Measurements from ENCODE around the gene NDUFB1. TPM values are rescaled to one million over a fixed set of nuclear protein-coding genes. Genes with fewer than 3 reads are reported as not detected.

The NDUFB1 gene
- 85.2 TPM for total RNA-seq (ENCODE audit: unreplicated experiment)
- long read RNA-seq, transcript NDUFB1-201 (3 exons, 528 nt), result major isoform, 40 of 41 reads
- long read RNA-seq, partial matches to known transcripts, result 0 of 41 reads
- long read RNA-seq, other reads (novel, unspliced or antisense), result 0 of 41 reads

GRCh38 chr14:92121670-92122350 lies at the start of gene NDUFB1, which contains the start of gene CPSF2:
Gene NDUFB1 (minus strand): TSS chr14:92121706. CDS start chr14:92117637, 4,069 bp downstream.
Gene CPSF2 (plus strand): TSS chr14:92121969. CDS start chr14:92130985, 9,016 bp downstream.
- DNase-seq, result peak; percentile 88
- peak; percentile 14 for TF ChIP-seq CTCF (IDR thresholded peaks at IDR 0.05; ENCODE audit: partially characterized antibody, unreplicated experiment)
- H3K4me3 Mint-ChIP-seq (ENCODE audit: unreplicated experiment), result peak within 1 kb of the TSS; percentile 99
- H3K27ac Mint-ChIP-seq (ENCODE audit: unreplicated experiment), result peak within 1 kb of the TSS; percentile 100
- peaks cover 2% of the 10 kb centered on the region for H3K9me3 Mint-ChIP-seq (ENCODE audit: unreplicated experiment)
- H3K4me1 Mint-ChIP-seq (ENCODE audit: low read depth, unreplicated experiment), result peaks cover 5% of the 10 kb centered on the region
- H3K27me3 Mint-ChIP-seq (ENCODE audit: unreplicated experiment), result peaks cover 8% of the 10 kb centered on the region
- H3K36me3 Mint-ChIP-seq (ENCODE audit: unreplicated experiment), result no peaks in the 10 kb centered on the region

GRCh38 chr14:92164958-92165357 lies 43.5 kb upstream of the NDUFB1 start:
- DNase-seq, result no peak
- Mint-ChIP-seq H3K4me1 (ENCODE audit: low read depth, unreplicated experiment) (no peaks in the 10 kb centered on the region), H3K4me3 (ENCODE audit: unreplicated experiment) (no peak overlapping the region), H3K9me3 (ENCODE audit: unreplicated experiment) (no peaks in the 10 kb centered on the region), H3K36me3 (ENCODE audit: unreplicated experiment) (peaks cover 17% of the 10 kb centered on the region), H3K27ac (ENCODE audit: unreplicated experiment) (no peak overlapping the region), H3K27me3 (ENCODE audit: unreplicated experiment) (no peaks in the 10 kb centered on the region)
- TF ChIP-seq CTCF (IDR thresholded peaks at IDR 0.05; ENCODE audit: partially characterized antibody, unreplicated experiment), result no peak

DNA sequence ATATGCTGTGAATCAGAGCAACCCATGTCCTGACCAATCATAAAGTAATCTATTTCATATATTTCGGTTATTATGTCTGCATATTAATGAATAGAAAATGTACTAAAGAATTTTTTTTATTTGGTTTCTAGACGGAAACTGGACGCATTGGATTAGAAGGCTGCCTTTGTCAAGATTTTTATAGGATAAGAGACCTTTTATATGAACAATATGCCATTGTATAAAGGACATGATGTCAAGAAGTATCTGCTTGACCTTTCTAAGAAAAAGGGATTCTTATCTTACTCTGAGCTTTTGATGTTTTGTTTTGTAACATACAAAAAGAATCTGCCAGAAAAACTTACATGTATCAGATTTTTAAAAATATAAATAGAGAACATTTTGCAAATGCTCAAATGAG lies 40.0 kb upstream of the NDUFB1 start:
- H3K4me3 Mint-ChIP-seq (ENCODE audit: unreplicated experiment), result no peak overlapping the region
- H3K4me1 Mint-ChIP-seq (ENCODE audit: low read depth, unreplicated experiment), result no peaks in the 10 kb centered on the region
- H3K27me3 Mint-ChIP-seq (ENCODE audit: unreplicated experiment), result no peaks in the 10 kb centered on the region
- peaks cover 17% of the 10 kb centered on the region for H3K36me3 Mint-ChIP-seq (ENCODE audit: unreplicated experiment)
- no peak overlapping the region for H3K27ac Mint-ChIP-seq (ENCODE audit: unreplicated experiment)
- TF ChIP-seq CTCF (IDR thresholded peaks at IDR 0.05; ENCODE audit: partially characterized antibody, unreplicated experiment), result no peak
- no peaks in the 10 kb centered on the region for H3K9me3 Mint-ChIP-seq (ENCODE audit: unreplicated experiment)
- no peak for DNase-seq

DNA sequence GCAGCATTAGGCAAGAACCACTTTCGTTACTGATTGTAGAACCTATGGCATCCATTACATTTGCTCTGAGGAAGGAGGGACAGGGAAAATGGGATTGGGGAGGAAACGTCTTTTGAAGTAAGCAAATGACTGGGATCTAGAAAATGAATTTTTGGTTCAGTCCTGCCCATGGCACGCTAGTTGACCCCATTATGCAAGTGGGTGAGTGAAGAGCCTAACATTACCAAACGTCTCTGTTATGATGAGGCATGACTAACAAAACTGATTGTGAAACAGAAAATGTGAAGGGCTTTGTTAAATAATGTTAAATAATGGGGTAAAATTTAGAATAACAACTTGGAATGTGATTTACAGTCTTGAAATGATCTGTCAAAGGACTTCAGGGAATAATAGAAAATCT lies 39.1 kb upstream of the NDUFB1 start:
- H3K27me3 Mint-ChIP-seq (ENCODE audit: unreplicated experiment), result no peaks in the 10 kb centered on the region
- H3K4me1 Mint-ChIP-seq (ENCODE audit: low read depth, unreplicated experiment), result no peaks in the 10 kb centered on the region
- H3K36me3 Mint-ChIP-seq (ENCODE audit: unreplicated experiment), result peaks cover 17% of the 10 kb centered on the region
- no peak overlapping the region for H3K4me3 Mint-ChIP-seq (ENCODE audit: unreplicated experiment)
- TF ChIP-seq CTCF (IDR thresholded peaks at IDR 0.05; ENCODE audit: partially characterized antibody, unreplicated experiment), result no peak
- no peaks in the 10 kb centered on the region for H3K9me3 Mint-ChIP-seq (ENCODE audit: unreplicated experiment)
- DNase-seq, result no peak
- H3K27ac Mint-ChIP-seq (ENCODE audit: unreplicated experiment), result no peak overlapping the region

DNA sequence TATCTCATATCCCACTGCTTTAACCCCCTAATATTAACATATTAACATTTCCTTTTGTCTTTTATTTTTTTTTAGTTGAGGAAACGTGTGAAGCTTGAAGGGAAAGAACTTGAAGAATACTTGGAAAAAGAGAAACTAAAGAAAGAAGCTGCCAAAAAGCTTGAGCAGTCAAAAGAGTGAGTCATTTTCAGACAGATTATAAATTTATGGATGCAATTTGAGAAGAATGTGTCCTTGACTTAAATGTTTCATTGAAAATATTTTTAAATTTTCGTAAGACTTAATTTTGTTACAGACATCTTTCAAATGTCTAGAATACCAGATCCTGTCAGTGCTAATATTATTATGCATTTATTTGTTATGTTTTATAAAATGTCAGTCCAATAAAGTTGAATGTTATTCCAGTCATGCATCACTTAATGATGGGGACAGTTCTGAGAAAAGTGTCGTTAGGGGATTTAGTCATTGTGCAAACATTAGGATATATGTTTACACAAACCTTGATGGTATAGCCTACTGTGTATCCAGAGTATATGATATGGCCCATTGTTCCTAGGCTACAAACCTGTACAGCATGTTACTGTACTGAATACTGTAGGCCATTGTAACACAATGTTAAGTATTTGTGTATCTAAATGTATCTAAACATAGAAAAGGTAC lies 32.9 kb upstream of the NDUFB1 start:
- no peak overlapping the region for H3K4me3 Mint-ChIP-seq (ENCODE audit: unreplicated experiment)
- H3K4me1 Mint-ChIP-seq (ENCODE audit: low read depth, unreplicated experiment), result no peaks in the 10 kb centered on the region
- DNase-seq, result no peak
- no peak overlapping the region for H3K27ac Mint-ChIP-seq (ENCODE audit: unreplicated experiment)
- H3K27me3 Mint-ChIP-seq (ENCODE audit: unreplicated experiment), result no peaks in the 10 kb centered on the region
- no peak for TF ChIP-seq CTCF (IDR thresholded peaks at IDR 0.05; ENCODE audit: partially characterized antibody, unreplicated experiment)
- no peaks in the 10 kb centered on the region for H3K36me3 Mint-ChIP-seq (ENCODE audit: unreplicated experiment)
- no peaks in the 10 kb centered on the region for H3K9me3 Mint-ChIP-seq (ENCODE audit: unreplicated experiment)

Measured in glutamatergic neuron (in vitro differentiated cells).